GM12801 (cell line): ENCODE results near the gene WTIP.

Source experiments
- CTCF ChIP-seq: IDR thresholded peaks from one replicate; pipeline ENCODE4 v1.5.1; 2011; ENCODE audit warnings: control low read depth; ENCODE audit not compliant: insufficient read length; ENCODE audit errors: extremely low read depth

The WTIP gene

GRCh38 chr19:34485831-34486230 is 4.3 kb downstream of the WTIP start:
- no peak for TF ChIP-seq CTCF

- no peak for TF ChIP-seq CTCF
Observed at GRCh38 chr19:34487651-34488051, 6.1 kb downstream of the WTIP start.

GRCh38 chr19:34489175-34489574 is 7.6 kb downstream of the WTIP start:
- no peak for TF ChIP-seq CTCF

- no peak for TF ChIP-seq CTCF
Observed at GRCh38 chr19:34490141-34490766, 8.7 kb downstream of the WTIP start.

- no peak for TF ChIP-seq CTCF
Observed at GRCh38 chr19:34493038-34493648, 11.6 kb downstream of the WTIP start.

- no peak for TF ChIP-seq CTCF
Observed at GRCh38 chr19:34493649-34494044, 12.1 kb downstream of the WTIP start.

- no peak for TF ChIP-seq CTCF
Observed at GRCh38 chr19:34494601-34495000, 13.0 kb downstream of the WTIP start.

GRCh38 chr19:34495416-34495815 is 13.9 kb downstream of the WTIP start:
- no peak for TF ChIP-seq CTCF
